Activated T-cell treated with anti-CD3 and anti-CD28 coated beads, Interleukin-2, amount 50 U/mL, for 72 hours (primary cell): Measurements from ENCODE around the gene DOCK10. TPM values are rescaled to one million over a fixed set of nuclear protein-coding genes. Genes with fewer than 3 reads are reported as not detected.

Source experiments
- ATAC-seq, 2 donors: fragments of 150-1000 bp; cut with Tn5 transposase; replicated peaks in 1 of 2; 2 replicates each; pipeline ENCODE4 v1.10.0; 2021; ENCODE audit warnings: moderate library complexity in 2 of 2, mild to moderate bottlenecking in 1 of 2
- DNase-seq, 2 donors: peaks; one replicate each; pipeline ENCODE4 v3.0.0; 2021 to 2022; ENCODE audit warnings: mixed read lengths in 1 of 2
- H3K27ac Mint-ChIP-seq: one replicate; pipeline ENCODE4 v1.8.0; 2022; ENCODE audit warnings: mild to moderate bottlenecking, moderate library complexity, mixed read lengths
- H3K27me3 Mint-ChIP-seq: one replicate; pipeline ENCODE4 v1.8.0; 2022; ENCODE audit warnings: low read depth, mixed read lengths
- H3K36me3 Mint-ChIP-seq, 2 donors: one replicate each; pipeline ENCODE4 v1.8.0; 2022; ENCODE audit warnings: mixed read lengths in 2 of 2, mild to moderate bottlenecking in 1 of 2; ENCODE audit not compliant: insufficient read depth in 2 of 2
- H3K4me1 Mint-ChIP-seq: one replicate; pipeline ENCODE4 v1.8.0; 2022; ENCODE audit warnings: low read depth, mixed read lengths
- H3K4me3 Mint-ChIP-seq, 2 donors: one replicate each; pipeline ENCODE4 v1.8.0; 2022; ENCODE audit warnings: mild to moderate bottlenecking in 2 of 2, mixed read lengths in 2 of 2, moderate library complexity in 2 of 2
- H3K9me3 Mint-ChIP-seq, 2 donors: one replicate each; pipeline ENCODE4 v1.8.0; 2022; ENCODE audit warnings: mixed read lengths in 2 of 2
- total RNA-seq, 2 donors: library from RNA; stranded (reverse); gene quantifications; one replicate each; pipeline ENCODE4 v1.2.3, GENCODE V29; 2022

DOCK10 gene
- total RNA-seq, result 100 to 1,000 TPM; 179 to 199 TPM

GRCh38 chr2:225041851-225042799 lies at the start of gene DOCK10:
Gene DOCK10 (minus strand): TSS chr2:225042468. CDS start chr2:225042374, 94 bp downstream.
- Mint-ChIP-seq H3K4me3 (peak within 1 kb of the TSS; percentile 96 to 99), H3K4me1 (peaks cover 51% of the 10 kb centered on the region), H3K27ac (peak within 1 kb of the TSS; percentile 99), H3K36me3 (peaks cover 4 to 5% of the 10 kb centered on the region in 2 donors), H3K9me3 (no peaks in the 10 kb centered on the region), H3K27me3 (peaks cover 7% of the 10 kb centered on the region)
- DNase-seq (peak; percentile 64 to 66), ATAC-seq (peak; percentile 50 to 60)

DNA sequence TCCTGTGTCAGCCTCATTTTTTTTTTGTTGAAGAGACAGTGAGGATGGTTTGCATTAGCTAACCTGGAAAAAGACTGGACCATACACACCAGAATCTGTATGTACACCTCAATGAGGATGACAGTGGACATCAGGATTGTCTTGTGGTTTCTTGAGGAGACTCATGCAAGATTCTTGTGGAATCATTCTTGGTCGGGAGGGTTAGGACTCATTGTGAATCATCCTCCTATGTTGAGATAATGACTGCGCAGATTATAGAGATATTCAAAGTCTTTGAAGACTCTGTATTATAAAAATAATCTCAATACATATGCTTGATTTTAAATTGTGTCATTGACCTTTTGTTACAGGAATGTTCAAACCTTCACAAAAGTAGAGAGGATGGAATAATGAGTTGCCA lies 49.1 kb upstream of the DOCK10 start:
- Mint-ChIP-seq H3K4me1 (peaks cover 18% of the 10 kb centered on the region), H3K9me3 (peaks cover 2 to 3% of the 10 kb centered on the region in 2 donors), H3K36me3 (no peaks in the 10 kb centered on the region), H3K27me3 (no peaks in the 10 kb centered on the region), H3K27ac (no peak overlapping the region), H3K4me3 (no peak overlapping the region)
- DNase-seq, result no peak
- no peak for ATAC-seq

GRCh38 chr2:225090746-225091145 lies 48.5 kb upstream of the DOCK10 start:
- Mint-ChIP-seq H3K4me1 (peaks cover 18% of the 10 kb centered on the region), H3K9me3 (peaks cover 2 to 3% of the 10 kb centered on the region in 2 donors), H3K4me3 (no peak overlapping the region), H3K27me3 (no peaks in the 10 kb centered on the region), H3K36me3 (no peaks in the 10 kb centered on the region), H3K27ac (no peak overlapping the region)
- ATAC-seq (no peak), DNase-seq (no peak)

- Mint-ChIP-seq H3K9me3 (peaks cover 0 to 3% of the 10 kb centered on the region in 2 donors), H3K27ac (no peak overlapping the region), H3K4me3 (peak overlapping the region in 1 of 2 donors; percentile 26), H3K4me1 (peaks cover 18% of the 10 kb centered on the region), H3K27me3 (no peaks in the 10 kb centered on the region), H3K36me3 (no peaks in the 10 kb centered on the region)
- no peak for ATAC-seq
- no peak for DNase-seq
Measured at GRCh38 chr2:225086915-225087314, 44.6 kb upstream of the DOCK10 start.

DNA sequence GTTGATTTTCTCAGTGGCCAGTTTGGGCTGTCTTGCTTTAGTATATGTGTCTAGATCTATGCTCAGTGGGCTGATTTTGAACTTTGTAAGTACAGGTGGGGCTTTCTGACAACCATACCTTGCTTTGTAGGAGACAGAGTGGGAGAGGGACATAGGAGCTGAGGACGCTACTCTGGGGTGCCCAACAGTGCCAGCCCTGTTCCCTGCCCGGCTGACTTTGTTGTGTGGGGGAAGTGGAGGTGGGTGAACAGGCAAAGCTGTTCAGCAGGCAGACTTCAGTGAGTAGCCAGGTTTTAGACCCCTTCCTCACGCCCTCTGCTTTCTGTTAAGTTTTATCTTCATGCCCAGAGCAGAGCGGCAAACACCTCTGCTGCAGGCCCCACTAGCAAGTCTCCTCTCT lies 44.2 kb upstream of the DOCK10 start:
- no peak for DNase-seq
- H3K4me3 Mint-ChIP-seq, result no peak overlapping the region
- H3K4me1 Mint-ChIP-seq, result peaks cover 15% of the 10 kb centered on the region
- no peaks in the 10 kb centered on the region for H3K36me3 Mint-ChIP-seq
- H3K27ac Mint-ChIP-seq, result no peak overlapping the region
- peaks cover 0 to 3% of the 10 kb centered on the region in 2 donors for H3K9me3 Mint-ChIP-seq
- H3K27me3 Mint-ChIP-seq, result no peaks in the 10 kb centered on the region
- no peak for ATAC-seq

- DNase-seq (no peak), ATAC-seq (no peak)
- H3K4me3 Mint-ChIP-seq, result no peak overlapping the region
- no peaks in the 10 kb centered on the region for H3K9me3 Mint-ChIP-seq
- peaks cover 5% of the 10 kb centered on the region for H3K4me1 Mint-ChIP-seq
- no peaks in the 10 kb centered on the region for H3K36me3 Mint-ChIP-seq
- H3K27me3 Mint-ChIP-seq, result no peaks in the 10 kb centered on the region
- no peak overlapping the region for H3K27ac Mint-ChIP-seq
Measured at GRCh38 chr2:225083276-225083675, 41.0 kb upstream of the DOCK10 start.

GRCh38 chr2:225076125-225076524 lies 33.9 kb upstream of the DOCK10 start:
- Mint-ChIP-seq H3K27ac (no peak overlapping the region), H3K27me3 (no peaks in the 10 kb centered on the region), H3K9me3 (no peaks in the 10 kb centered on the region), H3K36me3 (no peaks in the 10 kb centered on the region), H3K4me3 (no peak overlapping the region), H3K4me1 (no peaks in the 10 kb centered on the region)
- DNase-seq (no peak), ATAC-seq (no peak)

GRCh38 chr2:225074919-225075681 lies 32.8 kb upstream of the DOCK10 start:
- H3K36me3 Mint-ChIP-seq, result no peaks in the 10 kb centered on the region
- no peak for ATAC-seq
- no peaks in the 10 kb centered on the region for H3K27me3 Mint-ChIP-seq
- no peak overlapping the region for H3K4me3 Mint-ChIP-seq
- H3K4me1 Mint-ChIP-seq, result no peaks in the 10 kb centered on the region
- H3K27ac Mint-ChIP-seq, result no peak overlapping the region
- no peaks in the 10 kb centered on the region for H3K9me3 Mint-ChIP-seq
- DNase-seq, result no peak

DNA sequence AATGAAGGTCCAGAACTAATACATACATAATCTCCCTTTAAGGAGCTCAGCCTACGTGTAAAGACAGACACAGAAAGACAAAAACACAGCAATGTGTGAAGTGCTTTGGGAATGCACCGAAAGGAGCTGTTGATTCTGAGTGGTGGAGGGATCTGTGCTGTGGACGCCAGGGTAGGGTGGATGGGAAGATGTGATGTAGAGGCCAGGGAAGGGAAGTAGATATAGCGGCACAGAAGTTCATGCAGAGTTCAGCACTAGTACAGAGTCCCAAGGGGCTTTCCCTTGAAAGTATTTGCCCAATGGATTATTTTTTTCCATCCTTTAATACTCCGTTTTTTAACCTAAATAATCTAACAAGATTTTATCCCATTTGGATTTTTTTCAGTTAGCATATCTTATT lies 32.1 kb upstream of the DOCK10 start:
- no peaks in the 10 kb centered on the region for H3K4me1 Mint-ChIP-seq
- DNase-seq (no peak), ATAC-seq (no peak)
- H3K27ac Mint-ChIP-seq, result no peak overlapping the region
- no peaks in the 10 kb centered on the region for H3K27me3 Mint-ChIP-seq
- no peaks in the 10 kb centered on the region for H3K36me3 Mint-ChIP-seq
- no peak overlapping the region for H3K4me3 Mint-ChIP-seq
- H3K9me3 Mint-ChIP-seq, result no peaks in the 10 kb centered on the region

GRCh38 chr2:225073198-225073597 lies 30.9 kb upstream of the DOCK10 start:
- no peak overlapping the region for H3K27ac Mint-ChIP-seq

DNA sequence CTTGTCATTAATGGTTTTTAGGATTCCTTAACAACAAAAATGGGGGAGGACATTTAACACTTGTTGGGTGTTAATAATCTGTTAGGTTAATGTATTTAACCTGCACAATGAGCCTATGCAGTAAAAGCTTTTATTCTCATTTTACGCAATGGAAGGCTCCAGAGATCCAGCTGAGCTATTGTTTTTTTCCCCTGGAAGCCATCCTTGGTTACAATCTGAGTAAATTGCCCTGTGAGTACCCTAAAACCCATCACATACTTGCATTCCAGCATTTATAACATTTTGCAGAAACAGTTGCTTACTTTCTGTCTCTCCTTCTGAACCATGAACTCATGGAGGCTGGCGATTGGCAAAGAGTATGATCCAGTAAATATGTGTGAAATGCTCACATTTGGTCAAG lies 30.2 kb upstream of the DOCK10 start:
- no peak for ATAC-seq
- Mint-ChIP-seq H3K36me3 (peaks cover 6 to 8% of the 10 kb centered on the region in 2 donors), H3K4me1 (no peaks in the 10 kb centered on the region), H3K4me3 (no peak overlapping the region), H3K27me3 (no peaks in the 10 kb centered on the region), H3K27ac (no peak overlapping the region), H3K9me3 (peaks cover 6% of the 10 kb centered on the region in 2 donors)
- DNase-seq, result no peak

More at GRCh38 chr2:225073198-225073597, 30.9 kb upstream of the DOCK10 start:
- H3K4me1 Mint-ChIP-seq, result no peaks in the 10 kb centered on the region
- H3K9me3 Mint-ChIP-seq, result peaks cover 3 to 4% of the 10 kb centered on the region in 2 donors
- H3K4me3 Mint-ChIP-seq, result no peak overlapping the region
- DNase-seq (no peak), ATAC-seq (no peak)
- peaks cover 3 to 5% of the 10 kb centered on the region in 2 donors for H3K36me3 Mint-ChIP-seq
- H3K27me3 Mint-ChIP-seq, result no peaks in the 10 kb centered on the region

DNA sequence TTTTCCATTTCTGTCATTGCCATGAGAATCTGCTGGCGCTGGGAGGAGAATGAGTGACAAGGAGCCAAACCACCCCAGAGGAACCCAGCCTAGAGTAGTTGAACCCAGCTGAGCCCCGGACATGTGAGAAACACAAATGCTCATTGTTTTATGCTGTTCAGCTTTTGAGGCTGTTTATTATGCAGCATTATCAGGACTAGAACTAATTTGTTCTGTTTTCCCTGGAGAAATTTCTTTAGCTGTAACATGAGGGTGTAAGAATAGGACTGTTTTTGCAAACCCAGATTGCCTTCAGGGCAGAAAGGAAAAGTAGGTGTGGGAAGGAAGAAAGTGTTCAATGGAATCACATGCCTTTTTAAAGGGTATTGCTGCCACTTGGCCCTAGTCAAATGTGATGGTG lies 28.5 kb upstream of the DOCK10 start:
- peaks cover 10 to 18% of the 10 kb centered on the region in 2 donors for H3K9me3 Mint-ChIP-seq
- ATAC-seq (no peak), DNase-seq (no peak)
- H3K4me1 Mint-ChIP-seq, result peaks cover 11% of the 10 kb centered on the region
- H3K27ac Mint-ChIP-seq, result no peak overlapping the region
- H3K27me3 Mint-ChIP-seq, result no peaks in the 10 kb centered on the region
- peaks cover 14 to 17% of the 10 kb centered on the region in 2 donors for H3K36me3 Mint-ChIP-seq
- no peak overlapping the region for H3K4me3 Mint-ChIP-seq

GRCh38 chr2:225069966-225070365 lies 27.7 kb upstream of the DOCK10 start:
- DNase-seq, result no peak

More at GRCh38 chr2:225069966-225070365, 27.7 kb upstream of the DOCK10 start:
- Mint-ChIP-seq H3K4me1 (peaks cover 20% of the 10 kb centered on the region), H3K4me3 (no peak overlapping the region), H3K27me3 (no peaks in the 10 kb centered on the region), H3K36me3 (peaks cover 14 to 17% of the 10 kb centered on the region in 2 donors), H3K27ac (no peak overlapping the region), H3K9me3 (peaks cover 10 to 18% of the 10 kb centered on the region in 2 donors)
- ATAC-seq, result no peak
